NB4 (cell line): ENCODE data around the gene EEF1A2.

Experiments used
- DNase-seq: peaks from one replicate; pipeline ENCODE4 v3.0.0; 2010; ENCODE audit warnings: low read depth
- H3K4me3 ChIP-seq: one replicate; pipeline ENCODE4 v1.5.1; 2011; ENCODE audit warnings: mild to moderate bottlenecking, low read depth, low read length, moderate library complexity
- CTCF ChIP-seq: IDR thresholded peaks from one replicate; pipeline ENCODE4 v1.5.1; 2012; ENCODE audit warnings: low read depth, low read length
- MAX ChIP-seq: IDR thresholded peaks from 2 replicates; pipeline ENCODE4 v1.6.1; 2011; ENCODE audit warnings: low read depth, low read length
- MYC ChIP-seq: IDR thresholded peaks from 2 replicates; pipeline ENCODE4 v1.6.1; 2011; ENCODE audit warnings: low read depth, low read length
- POLR2A ChIP-seq: IDR thresholded peaks from 2 replicates; pipeline ENCODE4 v1.6.1; 2011; ENCODE audit warnings: mild to moderate bottlenecking; ENCODE audit not compliant: insufficient read length; ENCODE audit errors: extremely low read depth

Gene EEF1A2

GRCh38 chr20:63477944-63478343 lies 20.9 kb downstream of the EEF1A2 start:
- H3K4me3 ChIP-seq = no peak overlapping the region
- no peak for TF ChIP-seq MYC
- TF ChIP-seq MAX = no peak
- no peak for TF ChIP-seq CTCF
- no peak for TF ChIP-seq POLR2A
- DNase-seq = no peak

GRCh38 chr20:63477061-63477616 lies 21.7 kb downstream of the EEF1A2 start:
- TF ChIP-seq MYC (no peak), POLR2A (no peak), CTCF (no peak), MAX (no peak)
- no peak overlapping the region for H3K4me3 ChIP-seq
- no peak for DNase-seq

GRCh38 chr20:63475209-63475608 lies 23.7 kb downstream of the EEF1A2 start:
- TF ChIP-seq MAX = no peak
- TF ChIP-seq POLR2A = no peak
- TF ChIP-seq CTCF = no peak
- no peak for TF ChIP-seq MYC
- peak; percentile 55 for DNase-seq
- H3K4me3 ChIP-seq = no peak overlapping the region

GRCh38 chr20:63473555-63474449 lies 25.1 kb downstream of the EEF1A2 start:
- no peak overlapping the region for H3K4me3 ChIP-seq
- DNase-seq = peak; percentile 37
- TF ChIP-seq MYC (no peak), CTCF (no peak), POLR2A (no peak), MAX (no peak)

GRCh38 chr20:63472862-63473390 lies 26.0 kb downstream of the EEF1A2 start:
- H3K4me3 ChIP-seq = no peak overlapping the region
- DNase-seq = no peak
- TF ChIP-seq MYC (no peak), CTCF (no peak), POLR2A (no peak), MAX (no peak)
